HCT116 (cell line): ENCODE measurements around the gene EPB41L4A.

Source experiments
- CBX3 ChIP-seq: IDR thresholded peaks from 2 replicates; pipeline ENCODE4 v1.6.1; 2012; ENCODE audit warnings: low read depth
- CEBPB ChIP-seq: IDR thresholded peaks from 2 replicates; pipeline ENCODE4 v1.6.1; 2012; ENCODE audit warnings: low read depth
- EGR1 ChIP-seq: IDR thresholded peaks from 2 replicates; pipeline ENCODE4 v1.6.1; 2012; ENCODE audit warnings: low read depth
- JUND ChIP-seq: IDR thresholded peaks from 2 replicates; pipeline ENCODE4 v1.6.1; 2012
- POLR2A ChIP-seq: IDR thresholded peaks from 2 replicates; pipeline ENCODE4 v1.7.0; 2011; ENCODE audit warnings: borderline replicate concordance; ENCODE audit not compliant: insufficient read depth, insufficient read length; ENCODE audit errors: extremely low read depth
- POLR2AphosphoS5 ChIP-seq: IDR thresholded peaks from 2 replicates; pipeline ENCODE4 v1.6.1; 2011; ENCODE audit warnings: mild to moderate bottlenecking, low read depth, low read length, moderate library complexity
- SIN3A ChIP-seq: IDR thresholded peaks from 2 replicates; pipeline ENCODE4 v1.6.1; 2012; ENCODE audit warnings: low read depth
- SRF ChIP-seq: IDR thresholded peaks from 2 replicates; pipeline ENCODE4 v1.6.1; 2012; ENCODE audit warnings: low read depth
- YY1 ChIP-seq: IDR thresholded peaks from 2 replicates; pipeline ENCODE4 v1.6.1; 2011; ENCODE audit warnings: low read length, low read depth, moderate library complexity, mild to moderate bottlenecking; ENCODE audit not compliant: insufficient replicate concordance; ENCODE audit errors: extremely low read depth
- TF ChIP-seq, protein P1 (sequence below), 3 experiments: fragments of 200-600 bp in 1 of 3; sonication (generic) in 1 of 3; IDR thresholded peaks in 2 of 3; conservative IDR thresholded peaks in 1 of 3; 2 replicates each; pipeline ENCODE4 v1.5.1; 2012 to 2017; ENCODE audit warnings: low read depth in 2 of 3, low read length in 2 of 3, antibody characterized with exemption in 1 of 3, borderline replicate concordance in 1 of 3, control low read depth in 1 of 3, mild to moderate bottlenecking in 1 of 3, mixed read lengths in 1 of 3, mixed run types in 1 of 3, moderate library complexity in 1 of 3; ENCODE audit not compliant: insufficient read depth in 1 of 3
- TF ChIP-seq, protein P2 (sequence below): IDR thresholded peaks from 2 replicates; pipeline ENCODE4 v1.6.1; 2012
- TF ChIP-seq, protein P3 (sequence below): IDR thresholded peaks from 2 replicates; pipeline ENCODE4 v1.6.1; 2012; ENCODE audit warnings: low read depth

DNA sequence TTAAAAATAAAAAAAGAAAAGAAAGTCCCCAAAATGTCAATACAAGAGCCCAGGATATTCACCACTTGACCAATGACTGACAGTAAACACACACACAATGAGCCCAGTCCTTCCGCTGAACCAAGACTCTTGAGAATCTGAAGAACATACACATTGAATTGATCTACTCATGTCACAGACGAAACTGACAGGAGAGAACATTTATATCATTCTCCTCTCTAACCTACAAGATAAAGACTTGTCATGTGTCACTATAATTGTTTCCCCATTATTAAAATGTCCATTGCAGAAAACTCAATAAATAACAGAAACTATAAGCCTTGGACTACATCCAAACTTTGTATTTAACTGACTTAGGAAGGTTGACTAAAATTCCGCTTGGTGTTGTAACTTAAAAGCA, 296.7 kb downstream of the EPB41L4A start:
- TF ChIP-seq CEBPB (no peak), POLR2A (no peak), CBX3 (no peak), JUND (no peak), YY1 (no peak), SIN3A (no peak), SRF (no peak), EGR1 (no peak), POLR2AphosphoS5 (no peak)
- TF ChIP-seq, protein P1, sequence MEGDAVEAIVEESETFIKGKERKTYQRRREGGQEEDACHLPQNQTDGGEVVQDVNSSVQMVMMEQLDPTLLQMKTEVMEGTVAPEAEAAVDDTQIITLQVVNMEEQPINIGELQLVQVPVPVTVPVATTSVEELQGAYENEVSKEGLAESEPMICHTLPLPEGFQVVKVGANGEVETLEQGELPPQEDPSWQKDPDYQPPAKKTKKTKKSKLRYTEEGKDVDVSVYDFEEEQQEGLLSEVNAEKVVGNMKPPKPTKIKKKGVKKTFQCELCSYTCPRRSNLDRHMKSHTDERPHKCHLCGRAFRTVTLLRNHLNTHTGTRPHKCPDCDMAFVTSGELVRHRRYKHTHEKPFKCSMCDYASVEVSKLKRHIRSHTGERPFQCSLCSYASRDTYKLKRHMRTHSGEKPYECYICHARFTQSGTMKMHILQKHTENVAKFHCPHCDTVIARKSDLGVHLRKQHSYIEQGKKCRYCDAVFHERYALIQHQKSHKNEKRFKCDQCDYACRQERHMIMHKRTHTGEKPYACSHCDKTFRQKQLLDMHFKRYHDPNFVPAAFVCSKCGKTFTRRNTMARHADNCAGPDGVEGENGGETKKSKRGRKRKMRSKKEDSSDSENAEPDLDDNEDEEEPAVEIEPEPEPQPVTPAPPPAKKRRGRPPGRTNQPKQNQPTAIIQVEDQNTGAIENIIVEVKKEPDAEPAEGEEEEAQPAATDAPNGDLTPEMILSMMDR (IDR thresholded peaks at IDR 0.05 in 2 of 3, conservative IDR thresholded peaks at IDR 0.05 in 1 of 3; ENCODE audit: borderline replicate concordance in 1 of 3, insufficient read depth in 1 of 3, low read depth in 2 of 3, low read length in 2 of 3): no peak
- TF ChIP-seq, protein P2, sequence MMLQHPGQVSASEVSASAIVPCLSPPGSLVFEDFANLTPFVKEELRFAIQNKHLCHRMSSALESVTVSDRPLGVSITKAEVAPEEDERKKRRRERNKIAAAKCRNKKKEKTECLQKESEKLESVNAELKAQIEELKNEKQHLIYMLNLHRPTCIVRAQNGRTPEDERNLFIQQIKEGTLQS: no peak
- TF ChIP-seq, protein P3, sequence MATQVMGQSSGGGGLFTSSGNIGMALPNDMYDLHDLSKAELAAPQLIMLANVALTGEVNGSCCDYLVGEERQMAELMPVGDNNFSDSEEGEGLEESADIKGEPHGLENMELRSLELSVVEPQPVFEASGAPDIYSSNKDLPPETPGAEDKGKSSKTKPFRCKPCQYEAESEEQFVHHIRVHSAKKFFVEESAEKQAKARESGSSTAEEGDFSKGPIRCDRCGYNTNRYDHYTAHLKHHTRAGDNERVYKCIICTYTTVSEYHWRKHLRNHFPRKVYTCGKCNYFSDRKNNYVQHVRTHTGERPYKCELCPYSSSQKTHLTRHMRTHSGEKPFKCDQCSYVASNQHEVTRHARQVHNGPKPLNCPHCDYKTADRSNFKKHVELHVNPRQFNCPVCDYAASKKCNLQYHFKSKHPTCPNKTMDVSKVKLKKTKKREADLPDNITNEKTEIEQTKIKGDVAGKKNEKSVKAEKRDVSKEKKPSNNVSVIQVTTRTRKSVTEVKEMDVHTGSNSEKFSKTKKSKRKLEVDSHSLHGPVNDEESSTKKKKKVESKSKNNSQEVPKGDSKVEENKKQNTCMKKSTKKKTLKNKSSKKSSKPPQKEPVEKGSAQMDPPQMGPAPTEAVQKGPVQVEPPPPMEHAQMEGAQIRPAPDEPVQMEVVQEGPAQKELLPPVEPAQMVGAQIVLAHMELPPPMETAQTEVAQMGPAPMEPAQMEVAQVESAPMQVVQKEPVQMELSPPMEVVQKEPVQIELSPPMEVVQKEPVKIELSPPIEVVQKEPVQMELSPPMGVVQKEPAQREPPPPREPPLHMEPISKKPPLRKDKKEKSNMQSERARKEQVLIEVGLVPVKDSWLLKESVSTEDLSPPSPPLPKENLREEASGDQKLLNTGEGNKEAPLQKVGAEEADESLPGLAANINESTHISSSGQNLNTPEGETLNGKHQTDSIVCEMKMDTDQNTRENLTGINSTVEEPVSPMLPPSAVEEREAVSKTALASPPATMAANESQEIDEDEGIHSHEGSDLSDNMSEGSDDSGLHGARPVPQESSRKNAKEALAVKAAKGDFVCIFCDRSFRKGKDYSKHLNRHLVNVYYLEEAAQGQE: no peak
